Measurements from ENCODE around the gene CFAP45. TPM values are rescaled to one million over a fixed set of nuclear protein-coding genes. Genes with fewer than 3 reads are reported as not detected.
A peak's percentile ranks its signal among the peaks of the same experiment; 100 is the strongest.

Gene CFAP45
- total and polyA plus RNA-seq, 8 donors: 0.30 to 1.0 (median 0.52) TPM; not detected in 4

DNA sequence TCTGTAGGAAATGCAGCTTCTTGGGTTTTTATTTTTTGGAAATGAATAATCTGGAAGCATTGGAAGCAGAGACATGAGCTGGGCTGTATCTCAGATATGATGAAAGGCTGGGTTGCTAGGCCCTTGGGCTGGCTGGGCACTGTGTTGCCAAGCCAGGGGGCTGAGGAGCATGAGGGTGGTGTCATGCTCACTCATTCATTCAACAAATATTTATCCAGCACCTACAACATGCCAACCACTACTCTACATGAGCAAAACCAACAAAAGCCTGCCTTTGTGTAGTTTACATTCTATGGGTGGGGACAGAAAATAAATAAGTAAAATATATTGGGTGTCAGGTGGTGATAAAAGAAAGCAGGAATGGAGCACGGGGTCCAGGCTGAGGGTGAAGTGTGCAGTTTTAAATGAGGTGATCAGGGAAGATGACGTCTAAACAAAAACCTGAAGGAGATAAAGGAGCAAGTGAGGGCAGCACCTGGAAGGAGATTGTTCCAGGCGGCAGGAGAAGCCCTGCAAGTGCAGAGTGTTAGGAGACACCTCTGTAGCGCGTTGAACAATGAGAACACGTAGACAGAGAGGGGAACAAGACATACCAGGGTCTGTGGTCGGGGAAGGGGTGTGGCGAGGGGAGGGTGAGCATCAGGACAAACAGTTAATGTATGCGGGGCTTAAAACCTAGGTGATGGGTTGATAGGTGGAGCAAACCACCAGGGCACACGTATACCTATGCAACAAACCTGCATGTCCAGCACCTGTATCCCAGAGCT lies 14.5 kb upstream of the CFAP45 start:
- Histone ChIP-seq H3K4me1 (peaks cover 79 to 99% (median 86%) of the 10 kb centered on the region in 4 donors), H3K27ac (peak overlapping the region; percentile 75 to 99 (median 83)), H3K27me3 (no peaks in the 10 kb centered on the region), H3K36me3 (peaks cover 20 to 37% (median 25%) of the 10 kb centered on the region in 4 donors), H3K9me3 (no peaks in the 10 kb centered on the region), H3K4me3 (no peak overlapping the region)
- 34 to 66% (median 47%) methylated on average over 10 of the region's 10 CpGs for WGBS, 5 donors
- TF ChIP-seq POLR2AphosphoS5 (IDR thresholded peaks at IDR 0.05) (peak in 2 of 3 donors; percentile 7 to 50), POLR2A (IDR thresholded peaks at IDR 0.05) (no peak)
- DNase-seq: peak; percentile 57 to 75
- intact Hi-C loops (cut with DNase I; ENCODE audit: low total_unique reads): no loop called here

DNA sequence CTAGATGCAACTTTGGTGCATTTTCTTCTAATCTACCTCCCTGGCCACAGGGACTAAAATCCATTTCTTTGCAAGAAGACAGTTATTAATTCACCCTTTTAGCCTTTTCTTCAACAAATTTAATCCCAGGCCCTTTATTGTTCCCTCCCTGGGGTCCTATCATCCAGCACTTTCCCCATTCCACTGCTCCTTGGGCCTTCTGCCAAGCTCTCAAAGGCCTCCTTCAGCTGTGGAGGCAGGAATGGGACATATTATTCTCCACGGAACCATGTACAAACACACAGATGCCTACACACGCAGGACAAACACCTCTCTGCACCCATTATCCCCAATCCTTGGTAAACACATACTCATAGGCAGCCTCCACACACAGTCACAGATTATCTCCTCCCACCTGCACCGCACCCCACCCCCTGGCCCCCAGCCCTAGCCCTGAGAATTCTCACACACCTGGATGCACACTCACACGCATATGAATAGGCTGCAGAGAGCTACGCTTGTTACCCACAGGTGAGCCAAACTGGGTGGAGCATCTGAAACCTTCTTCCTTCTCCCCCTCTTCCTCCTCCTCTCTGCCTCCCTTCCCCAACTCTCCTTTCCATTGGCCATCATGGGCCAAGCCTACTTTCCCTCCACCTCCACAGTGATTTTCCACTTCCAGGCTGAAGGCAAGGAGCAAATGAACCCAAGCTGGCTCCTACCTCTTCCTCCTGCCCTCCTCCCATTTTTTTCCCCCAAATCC lies 13.7 kb upstream of the CFAP45 start:
- Histone ChIP-seq H3K4me1 (peaks cover 71 to 99% (median 81%) of the 10 kb centered on the region in 4 donors), H3K27me3 (no peaks in the 10 kb centered on the region), H3K36me3 (peaks cover 11 to 28% (median 17%) of the 10 kb centered on the region in 4 donors), H3K27ac (peak overlapping the region; percentile 75 to 99 (median 83)), H3K4me3 (no peak overlapping the region), H3K9me3 (no peaks in the 10 kb centered on the region)
- 21 to 54% (median 43%) methylated on average over 5 of the region's 5 CpGs for WGBS, 5 donors
- TF ChIP-seq POLR2AphosphoS5 (IDR thresholded peaks at IDR 0.05) (peak in 2 of 3 donors; percentile 44 to 48), EP300 (IDR thresholded peaks at IDR 0.05) (no peak)
- intact Hi-C loops (cut with DNase I; ENCODE audit: low total_unique reads): no loop called here
- peak; percentile 73 to 76 for DNase-seq

DNA sequence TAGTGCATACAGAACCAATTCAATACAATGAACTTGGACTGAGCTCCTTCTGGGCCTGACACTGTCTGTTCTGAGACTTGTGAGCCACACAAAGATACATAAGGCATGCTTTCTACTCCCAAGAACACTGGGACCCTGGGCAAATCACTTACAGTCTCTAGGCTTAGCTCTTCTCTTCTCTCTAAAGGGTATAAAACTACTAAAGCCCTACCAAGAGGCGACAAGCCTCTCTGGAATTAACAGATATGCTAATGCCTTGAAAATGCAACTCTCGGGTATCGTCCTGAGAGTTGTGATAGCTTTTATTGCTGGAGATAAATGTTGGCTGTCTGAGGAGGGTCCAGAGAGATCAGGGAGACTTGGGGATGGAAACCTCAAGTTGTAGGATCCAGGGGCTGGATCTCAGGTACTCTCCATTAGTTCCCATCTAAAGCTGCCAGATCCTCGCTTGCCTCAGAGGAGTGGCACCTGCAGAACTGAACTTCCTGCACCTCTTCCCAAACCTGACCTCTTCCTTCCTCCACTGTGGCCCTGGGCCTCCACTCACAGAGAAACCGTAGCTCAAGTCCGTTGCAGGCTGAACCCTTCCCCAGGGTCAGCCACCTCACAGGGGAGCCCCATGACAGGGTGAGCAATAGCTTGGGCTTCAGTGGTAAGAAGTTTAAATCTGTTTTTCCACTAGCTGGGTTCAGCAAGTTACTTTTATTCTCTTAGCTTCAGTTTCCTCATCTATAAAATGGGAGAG lies 11.5 kb upstream of the CFAP45 start:
- TF ChIP-seq CTCF (IDR thresholded peaks at IDR 0.05): no peak
- TF ChIP-seq POLR2A (IDR thresholded peaks at IDR 0.05): no peak
- TF ChIP-seq POLR2AphosphoS5 (IDR thresholded peaks at IDR 0.05): no peak
- no peak for TF ChIP-seq EP300 (IDR thresholded peaks at IDR 0.05)
- Histone ChIP-seq H3K27ac (peak overlapping the region; percentile 75 to 99 (median 77)), H3K27me3 (no peaks in the 10 kb centered on the region), H3K9me3 (no peaks in the 10 kb centered on the region), H3K4me1 (peaks cover 51 to 85% (median 60%) of the 10 kb centered on the region in 4 donors), H3K4me3 (no peak overlapping the region), H3K36me3 (peaks cover 0 to 7% (median 0%) of the 10 kb centered on the region in 4 donors)
- intact Hi-C loops (cut with DNase I; ENCODE audit: low total_unique reads): no loop called here
- no peak for DNase-seq
- 41 to 68% (median 50%) methylated on average over 4 to 6 of the region's 6 CpGs for WGBS, 5 donors

DNA sequence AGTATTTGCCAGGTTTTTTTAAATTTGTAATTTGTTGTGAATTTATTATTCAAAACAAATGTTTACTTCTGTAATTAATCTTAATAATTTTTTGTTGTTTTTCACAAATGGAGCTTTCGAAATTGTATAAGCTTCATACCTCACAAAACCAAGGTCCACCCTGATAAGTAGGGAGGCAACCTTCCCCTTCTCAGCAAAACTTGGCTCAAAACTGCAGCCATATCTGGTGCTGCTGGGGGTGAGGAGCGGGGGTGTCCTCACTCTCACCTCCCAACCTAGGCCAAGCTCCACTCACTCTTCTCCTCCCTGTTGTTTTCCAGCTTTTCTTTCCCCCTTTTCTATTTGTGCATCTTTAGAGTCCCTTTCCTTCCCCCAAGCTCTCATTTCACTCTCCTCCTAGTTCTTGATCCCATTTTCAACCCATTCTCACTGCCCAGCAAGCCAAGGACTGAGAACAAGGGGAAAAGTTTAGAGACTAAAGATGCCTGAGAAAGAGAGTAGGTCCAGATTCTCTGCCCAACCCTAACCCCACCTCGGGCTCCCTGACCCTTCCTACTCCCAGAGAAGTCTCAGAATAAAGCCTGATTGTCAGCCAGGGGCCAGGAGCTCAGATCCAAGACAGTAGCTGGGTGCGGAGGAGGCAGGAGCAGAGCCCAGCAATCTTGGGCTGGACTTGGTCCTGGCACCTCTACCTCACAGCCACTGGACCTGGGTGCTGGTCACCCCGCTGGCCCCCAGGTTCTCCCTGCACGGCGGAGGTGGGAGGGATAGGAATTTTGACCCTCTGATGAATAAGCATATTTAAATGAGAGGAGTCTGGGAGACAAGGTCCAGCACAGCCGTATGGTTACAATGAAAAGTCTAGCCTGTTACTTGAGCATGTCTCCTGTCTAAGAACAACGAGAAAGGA lies 8.3 kb upstream of the CFAP45 start:
- H3K4me3 ChIP-seq: no peak overlapping the region
- H3K4me1 ChIP-seq: peaks cover 33 to 53% (median 38%) of the 10 kb centered on the region in 4 donors
- H3K9me3 ChIP-seq: no peaks in the 10 kb centered on the region
- DNase-seq: no peak
- intact Hi-C loops (cut with DNase I; ENCODE audit: low total_unique reads): no loop called here
- WGBS, 5 donors: 62 to 67% (median 63%) methylated on average over 8 to 9 of the region's 9 CpGs
- no peaks in the 10 kb centered on the region for H3K27me3 ChIP-seq
- no peaks in the 10 kb centered on the region for H3K36me3 ChIP-seq
- peak overlapping the region in 4 of 5 donors; percentile 67 to 99 (median 82) for H3K27ac ChIP-seq
- TF ChIP-seq CTCF (IDR thresholded peaks at IDR 0.05): no peak
